Stimulated activated CD4-positive, alpha-beta T cell treated with anti-CD3 and anti-CD28 coated beads, Interleukin-1b, Interleukin-23, amount 100 ng/mL, for 4 hours (primary cell): ENCODE measurements around the gene CFAP70.
"Not testable (repeated sequence)": the region's sequence is repeated elsewhere in the genome, so short reads cannot be mapped to it uniquely, and the experiment has no call there.

Source experiments
- DNase-seq, 2 donors: peaks; one replicate each; pipeline ENCODE4 v3.0.0-alpha.2; 2020; ENCODE audit warnings: low read depth in 2 of 2

The CFAP70 gene

DNA sequence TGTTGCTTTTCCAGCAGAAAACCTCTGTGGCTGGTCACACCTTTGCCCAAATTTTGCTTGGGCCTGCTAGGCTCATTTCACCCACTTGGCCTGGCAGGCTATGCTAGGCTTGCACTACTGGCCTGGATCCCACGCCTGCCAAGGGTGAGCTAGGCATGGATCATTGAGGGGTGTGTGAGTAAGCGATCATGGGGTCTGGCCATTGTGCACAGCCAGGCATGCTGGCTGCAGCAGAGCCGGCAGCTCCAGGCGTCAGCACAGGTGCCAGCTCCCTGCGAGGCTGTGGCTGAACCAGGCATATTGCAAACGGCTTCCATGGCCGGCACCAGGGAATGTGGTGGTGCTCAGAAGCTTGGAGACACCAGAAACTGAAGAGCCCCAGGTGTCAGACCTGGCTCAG lies 19.2 kb downstream of the CFAP70 start:
- no peak for DNase-seq

DNA sequence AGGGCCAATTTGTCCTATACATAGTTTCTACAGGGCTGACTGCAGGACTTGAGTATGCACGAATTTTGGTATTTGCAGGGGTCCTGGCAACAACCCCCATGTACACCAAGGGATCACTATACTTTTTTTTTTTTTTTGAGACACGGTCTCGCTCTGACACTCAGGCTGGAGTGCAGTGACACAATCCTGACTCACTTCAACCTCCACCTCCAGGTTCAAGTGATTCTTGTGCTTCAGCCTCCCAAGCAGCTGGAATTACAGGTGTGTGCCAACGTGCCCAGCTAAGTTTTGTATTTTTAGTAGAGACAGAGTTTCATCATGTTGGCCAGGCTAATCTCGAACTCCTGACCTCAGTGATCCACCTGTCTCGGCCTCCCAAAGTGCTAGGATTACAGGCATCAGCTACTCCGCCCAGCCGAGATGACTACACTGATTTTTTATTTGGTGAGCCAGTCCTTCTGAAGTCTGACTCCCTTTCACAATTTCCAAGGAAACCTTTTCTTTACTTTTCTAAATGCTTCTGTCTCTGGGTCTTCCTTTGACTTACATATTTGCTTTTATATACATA lies 19.8 kb downstream of the CFAP70 start:
- no peak for DNase-seq

DNA sequence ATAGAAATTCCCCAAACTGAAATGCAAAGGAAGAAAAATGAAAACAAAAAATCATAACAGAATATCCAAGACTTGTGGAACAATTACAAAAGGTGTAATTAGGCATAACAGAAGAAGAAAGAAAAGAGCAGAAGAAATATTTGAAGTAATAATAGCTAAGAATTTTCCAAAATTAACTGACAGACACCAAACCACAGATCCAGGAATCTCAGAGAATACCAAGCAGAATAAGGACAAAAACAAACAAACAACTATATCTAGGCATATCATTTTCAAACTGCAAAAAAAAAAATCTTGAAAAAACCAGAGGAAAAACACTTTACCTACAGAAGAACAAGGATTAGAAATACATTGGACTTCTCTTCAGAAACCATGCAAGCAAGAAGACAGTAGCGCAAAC lies 25.5 kb downstream of the CFAP70 start:
- no peak for DNase-seq

DNA sequence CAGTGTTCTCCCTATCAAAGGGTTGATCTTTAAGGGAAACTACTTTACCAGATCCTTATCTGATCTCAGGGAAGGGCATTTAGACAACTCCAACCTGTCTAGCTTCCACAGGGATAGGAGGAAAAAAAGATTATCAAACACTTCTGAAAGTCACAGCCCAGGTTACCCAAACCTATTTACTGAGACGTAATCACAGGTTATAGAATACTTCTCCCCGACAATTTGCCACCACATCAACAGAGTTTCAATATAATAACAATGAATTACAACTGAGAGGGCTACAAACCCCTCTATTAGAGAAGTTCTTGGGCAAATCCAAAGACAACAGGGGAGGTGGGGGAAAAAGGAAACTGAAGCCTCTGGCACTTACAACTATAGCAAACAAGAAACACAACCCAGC lies 26.3 kb downstream of the CFAP70 start:
- no peak for DNase-seq

DNA sequence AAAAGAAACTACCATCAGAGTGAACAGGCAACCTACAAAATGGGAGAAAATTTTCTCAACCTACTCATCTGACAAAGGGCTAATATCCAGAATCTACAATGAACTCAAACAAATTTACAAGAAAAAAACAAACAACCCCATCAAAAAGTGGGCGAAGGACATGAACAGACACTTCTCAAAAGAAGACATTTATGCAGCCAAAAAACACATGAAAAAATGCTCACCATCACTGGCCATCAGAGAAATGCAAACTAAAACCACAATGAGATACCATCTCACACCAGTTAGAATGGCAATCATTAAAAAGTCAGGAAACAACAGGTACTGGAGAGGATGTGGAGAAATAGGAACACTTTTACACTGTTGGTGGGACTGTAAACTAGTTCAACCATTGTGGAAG lies 30.1 kb downstream of the CFAP70 start:
- not testable (repeated sequence) for DNase-seq

DNA sequence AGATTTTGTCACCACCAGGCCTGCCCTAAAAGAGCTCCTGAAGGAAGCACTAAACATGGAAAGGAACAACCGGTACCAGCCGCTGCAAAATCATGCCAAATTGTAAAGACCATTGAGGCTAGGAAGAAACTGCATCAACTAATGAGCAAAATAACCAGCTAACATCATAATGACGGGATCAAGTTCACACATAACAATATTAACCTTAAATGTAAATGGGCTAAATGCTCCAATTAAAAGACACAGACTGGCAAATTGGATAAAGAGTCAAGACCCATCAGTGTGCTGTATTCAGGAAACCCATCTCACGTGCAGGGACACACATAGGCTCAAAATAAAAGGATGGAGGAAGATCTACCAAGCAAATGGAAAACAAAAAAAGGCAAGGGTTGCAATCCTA lies 33.4 kb downstream of the CFAP70 start:
- DNase-seq = not testable (repeated sequence)

DNA sequence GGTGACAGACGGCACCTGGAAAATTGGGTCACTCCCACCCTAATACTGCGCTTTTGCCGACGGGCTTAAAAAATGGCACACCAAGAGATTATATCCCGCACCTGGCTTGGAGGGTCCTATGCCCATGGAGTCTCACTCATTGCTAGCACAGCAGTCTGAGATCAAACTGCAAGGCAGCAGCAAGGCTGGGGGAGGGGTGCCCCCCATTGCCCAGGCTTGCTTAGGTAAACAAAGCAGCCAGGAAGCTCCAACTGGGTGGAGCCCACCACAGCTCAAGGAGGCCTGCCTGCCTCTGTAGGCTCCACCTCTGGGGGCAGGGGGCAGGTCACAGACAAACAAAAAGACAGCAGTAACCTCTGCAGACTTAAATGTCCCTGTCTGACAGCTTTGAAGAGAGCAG lies 35.1 kb downstream of the CFAP70 start:
- DNase-seq = not testable (repeated sequence)

DNA sequence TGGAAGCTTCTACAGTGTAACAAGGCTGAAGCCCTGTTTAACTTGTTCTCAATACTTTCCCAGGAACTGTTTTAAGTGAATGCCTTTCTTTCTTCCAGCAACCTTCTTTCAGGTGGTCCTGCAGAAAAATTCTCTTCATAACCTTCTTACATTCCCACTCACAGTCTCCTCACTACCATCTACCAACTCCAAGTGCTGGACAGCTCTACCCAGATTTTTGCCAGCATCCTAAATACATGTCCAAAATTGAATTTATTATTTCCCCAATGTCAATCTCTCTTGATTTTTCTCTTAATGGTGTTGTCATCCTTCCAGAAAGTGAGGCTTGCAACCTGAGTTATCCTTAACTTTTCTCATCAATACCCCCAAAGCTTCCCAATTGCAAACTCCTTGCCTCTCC lies 48.2 kb downstream of the CFAP70 start:
- DNase-seq = no peak

DNA sequence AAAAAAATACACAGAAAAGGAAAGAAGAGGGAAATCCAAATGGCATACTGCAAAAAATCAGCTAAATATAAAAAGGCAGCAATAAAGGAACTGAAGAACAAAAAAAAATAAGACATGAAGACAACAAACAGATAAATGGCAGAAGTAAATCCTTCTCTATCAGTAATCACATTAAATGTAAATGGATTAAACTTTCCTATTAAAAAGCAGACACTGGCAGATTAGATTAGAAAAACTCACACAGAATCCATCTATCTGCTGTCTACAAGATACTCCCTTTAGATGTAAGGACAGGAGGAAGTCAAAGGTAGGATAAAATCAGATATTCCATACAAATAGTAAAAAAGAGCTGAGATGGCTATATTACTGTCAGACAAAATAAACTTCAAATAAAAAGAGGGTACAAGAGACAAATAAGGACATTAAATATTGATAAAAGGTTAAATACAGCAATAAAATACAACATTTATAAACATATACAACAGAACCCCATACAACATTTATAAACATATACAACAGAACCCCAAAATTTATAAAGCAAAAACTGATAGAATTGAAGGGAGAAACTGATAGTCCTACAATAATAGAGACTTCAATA lies 51.4 kb downstream of the CFAP70 start:
- no peak for DNase-seq

DNA sequence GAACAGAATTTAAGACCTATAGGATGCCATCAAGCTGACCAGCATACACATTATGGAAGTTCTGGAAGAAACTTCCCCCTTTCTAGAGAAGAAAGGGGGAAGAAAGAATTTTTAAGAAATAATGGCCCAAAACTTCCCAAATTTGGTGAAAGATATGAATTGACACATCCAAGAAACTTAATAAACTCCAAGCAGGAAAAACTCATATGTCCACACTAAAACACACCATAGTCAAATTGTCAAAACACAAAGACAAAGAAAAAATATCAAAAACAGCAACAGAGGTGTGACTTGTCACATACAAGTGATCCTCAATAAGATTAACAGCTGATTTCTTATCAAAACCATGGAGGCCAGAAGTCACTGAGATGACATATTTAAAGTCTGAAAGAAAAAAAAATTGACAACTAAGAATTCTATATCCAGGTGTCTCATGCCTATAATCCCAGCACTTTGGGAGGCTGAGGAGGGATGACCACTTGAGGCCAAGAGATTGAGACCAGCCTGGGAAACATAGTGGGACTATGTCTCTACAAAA lies 52.4 kb downstream of the CFAP70 start:
- no peak for DNase-seq

DNA sequence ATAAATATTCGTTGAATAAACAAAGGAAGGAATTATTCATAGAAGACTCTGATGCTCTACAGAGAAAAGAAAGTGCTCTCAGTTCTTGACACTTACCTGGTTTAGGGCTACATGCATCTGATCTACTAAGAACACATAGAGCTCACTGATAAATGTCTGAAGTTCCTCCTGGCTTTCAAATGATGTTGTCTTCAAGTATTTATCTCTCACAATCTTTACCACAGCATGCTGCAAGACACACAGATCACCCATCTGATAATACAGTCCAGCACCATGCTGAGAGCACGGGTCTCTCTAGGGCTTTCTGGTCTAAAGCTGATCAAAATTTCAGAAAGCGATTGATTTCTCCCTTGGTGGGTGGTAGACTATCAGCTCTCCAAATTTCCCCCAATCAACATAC lies 61.7 kb downstream of the CFAP70 start:
- DNase-seq = no peak

DNA sequence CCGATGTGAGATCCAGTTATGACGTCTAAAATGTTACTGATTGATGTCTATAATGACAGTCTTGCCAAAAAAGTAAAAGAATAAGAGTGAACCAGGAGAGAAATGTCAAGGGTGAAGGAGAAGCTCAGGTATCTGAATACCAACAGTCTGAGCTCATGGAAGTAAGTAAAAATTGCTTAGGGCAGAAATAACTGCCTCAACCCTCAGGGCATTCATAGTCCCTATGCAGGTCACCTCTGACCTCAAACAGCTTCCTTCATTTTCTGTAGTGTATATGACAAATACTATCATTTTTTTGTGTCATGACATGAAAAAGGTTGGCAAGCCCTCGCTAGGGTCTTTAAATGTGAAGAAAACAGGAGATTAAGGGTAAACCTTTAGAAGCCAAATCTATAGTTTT lies 65.2 kb downstream of the CFAP70 start:
- DNase-seq = no peak

DNA sequence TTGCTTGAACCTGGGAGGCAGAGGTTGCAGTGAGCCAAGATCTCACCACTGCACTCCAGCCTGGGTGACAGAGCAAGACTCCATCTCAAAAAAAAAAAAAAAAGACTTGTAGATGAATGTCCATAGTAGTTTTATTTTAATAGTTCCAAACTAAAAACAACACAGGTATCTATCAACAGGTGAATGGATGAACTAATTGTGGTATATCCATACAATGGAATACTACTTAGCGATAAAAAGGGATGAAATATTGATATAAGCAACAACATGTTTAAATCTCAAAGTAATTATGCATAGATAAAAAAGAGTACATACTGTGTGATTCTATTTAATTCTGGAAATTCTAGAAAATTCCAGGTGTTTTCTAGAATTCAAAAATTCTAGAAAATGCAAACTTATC lies 68.7 kb downstream of the CFAP70 start:
- DNase-seq = no peak

DNA sequence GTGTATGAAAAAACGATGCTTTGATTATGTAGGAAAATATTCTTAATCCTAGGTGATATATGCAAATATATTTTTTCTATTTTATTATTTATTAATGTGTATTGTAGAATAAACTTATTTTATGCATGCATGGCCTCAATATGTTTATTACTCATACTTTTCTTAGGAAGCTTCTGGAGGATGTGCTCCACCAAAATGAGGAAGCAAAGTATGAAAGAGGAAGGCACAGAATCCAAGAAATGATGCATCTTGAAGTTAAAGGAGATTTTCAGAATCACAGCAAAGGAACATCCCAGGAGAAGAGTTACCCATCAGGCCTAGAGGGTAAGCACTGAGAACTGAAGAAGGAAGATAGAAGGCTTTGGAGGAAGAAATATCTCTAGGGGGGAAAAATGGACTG lies 71.2 kb downstream of the CFAP70 start:
- no peak for DNase-seq

DNA sequence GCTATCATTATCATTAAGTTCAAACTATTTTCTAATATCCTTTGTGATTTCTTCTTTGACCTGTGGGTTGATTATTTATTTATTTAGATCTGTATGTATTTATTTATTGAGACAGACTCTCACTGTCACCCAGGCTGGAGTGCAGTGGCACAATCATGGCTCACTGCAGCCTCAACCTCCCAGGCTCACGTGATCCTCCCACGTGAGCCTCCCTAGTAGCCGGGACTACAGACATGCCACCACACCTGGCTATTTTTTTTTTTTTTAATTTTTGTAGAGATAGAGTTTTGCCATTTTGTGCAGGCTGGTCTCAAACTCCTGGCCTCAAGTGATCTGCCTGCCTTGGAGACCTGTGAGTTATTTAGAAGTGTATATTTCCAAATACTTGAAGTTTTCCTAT lies 77.6 kb downstream of the CFAP70 start:
- DNase-seq = no peak

DNA sequence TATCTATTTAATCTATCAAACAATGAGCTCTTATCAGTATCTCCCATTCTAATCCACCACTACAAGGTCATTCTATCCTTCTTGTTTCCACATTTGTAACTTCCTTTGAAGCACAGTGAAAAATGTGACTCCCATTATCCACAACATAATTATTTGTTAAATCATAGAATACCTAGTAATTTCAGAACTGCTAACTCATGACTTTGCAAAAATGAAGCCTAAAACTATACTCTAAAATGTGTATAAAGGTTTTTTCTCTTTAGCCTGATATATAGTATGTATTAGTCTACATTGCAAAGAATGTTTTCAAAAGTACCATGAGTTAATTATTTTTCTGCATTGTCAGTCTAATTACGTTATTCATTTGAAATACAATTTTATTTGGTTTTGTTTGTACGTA lies 94.2 kb downstream of the CFAP70 start:
- DNase-seq = no peak

DNA sequence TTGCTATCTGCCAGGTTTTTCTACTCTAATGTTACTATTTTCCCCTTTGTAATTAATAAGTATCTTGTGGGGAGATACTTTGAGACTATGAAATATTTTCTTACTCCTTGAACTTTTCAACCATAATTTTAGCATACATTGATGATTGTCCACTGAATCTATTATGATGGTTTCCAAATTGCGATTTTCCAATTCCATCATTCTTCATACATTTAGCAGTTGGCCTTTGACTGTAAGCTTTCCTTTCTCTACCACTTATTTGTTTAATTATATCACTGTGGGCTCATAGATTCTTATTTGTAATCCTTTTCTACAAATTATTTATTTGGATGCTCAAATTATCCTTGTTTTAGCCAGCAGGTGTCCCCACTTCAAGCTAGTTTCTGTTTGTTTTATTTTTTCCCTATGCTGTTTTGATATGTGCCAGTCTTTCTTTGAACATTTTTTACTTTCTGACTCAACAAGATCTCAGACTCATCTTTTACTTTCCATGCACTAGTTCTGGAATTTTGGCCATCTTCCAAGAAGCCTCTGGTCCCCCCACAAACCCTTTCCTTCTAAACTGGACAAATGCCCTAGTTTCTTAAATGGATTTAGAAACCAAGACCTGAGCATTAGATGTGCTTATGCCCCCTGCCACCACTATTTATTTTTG lies 94.8 kb downstream of the CFAP70 start:
- DNase-seq = no peak

DNA sequence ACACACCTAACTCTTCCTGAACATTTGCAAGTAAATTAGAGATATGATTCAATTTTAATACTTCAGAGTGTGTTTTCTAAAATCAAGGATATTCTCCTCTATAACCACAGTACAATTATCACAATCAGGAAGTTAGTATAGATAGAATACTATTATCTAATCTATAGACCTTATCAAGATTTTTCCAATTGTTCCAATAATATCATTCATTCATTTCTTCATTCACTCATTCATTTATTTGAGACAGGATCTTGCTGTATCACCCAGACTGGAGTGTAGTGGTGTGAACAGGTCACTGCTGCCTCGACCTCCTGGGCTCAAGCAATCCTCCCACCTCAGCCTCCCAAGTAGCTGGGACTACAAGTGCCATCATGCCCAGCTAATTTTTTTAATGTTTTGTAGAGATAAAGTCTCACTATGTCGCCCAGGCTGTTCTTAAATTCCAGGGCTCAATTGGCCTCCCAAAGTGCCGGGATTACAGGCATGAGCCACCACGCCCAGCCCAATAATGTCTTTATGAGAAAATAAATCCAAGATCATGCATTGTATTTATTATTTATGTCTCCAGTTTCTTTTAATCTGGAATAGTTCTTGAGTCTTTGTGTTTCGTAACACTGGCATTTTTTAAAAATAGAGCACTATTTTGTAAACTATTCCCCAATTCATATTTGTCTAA lies 95.6 kb downstream of the CFAP70 start:
- DNase-seq = no peak

DNA sequence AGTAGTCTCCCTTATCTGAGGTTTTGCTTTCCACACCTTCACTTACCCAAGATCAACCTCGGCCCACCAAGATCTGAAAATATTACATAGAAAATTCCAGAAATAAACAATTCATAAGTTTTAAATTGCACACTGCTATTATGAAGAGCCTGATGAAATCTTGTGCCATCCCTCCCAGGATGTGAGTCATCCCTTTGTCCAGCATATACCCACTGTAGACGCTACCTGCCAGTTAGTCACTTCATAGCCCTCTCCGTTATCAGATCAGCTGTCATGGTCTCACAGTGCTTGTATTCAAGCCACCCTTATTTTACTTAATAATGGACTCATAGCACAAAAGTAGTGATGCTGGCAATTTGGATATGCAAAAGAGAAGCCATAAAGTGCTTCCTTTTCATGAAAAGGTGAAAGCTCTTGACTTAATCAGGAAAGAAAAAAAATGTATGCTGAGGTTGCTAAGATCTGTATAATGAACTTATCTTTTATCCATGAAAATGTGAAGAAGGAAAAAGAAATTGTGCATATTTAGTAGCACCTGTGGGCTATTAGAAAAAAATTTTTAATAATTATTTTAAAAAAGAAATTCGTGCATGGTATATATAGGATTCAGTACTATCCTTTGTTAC lies 96.4 kb downstream of the CFAP70 start:
- DNase-seq = no peak

DNA sequence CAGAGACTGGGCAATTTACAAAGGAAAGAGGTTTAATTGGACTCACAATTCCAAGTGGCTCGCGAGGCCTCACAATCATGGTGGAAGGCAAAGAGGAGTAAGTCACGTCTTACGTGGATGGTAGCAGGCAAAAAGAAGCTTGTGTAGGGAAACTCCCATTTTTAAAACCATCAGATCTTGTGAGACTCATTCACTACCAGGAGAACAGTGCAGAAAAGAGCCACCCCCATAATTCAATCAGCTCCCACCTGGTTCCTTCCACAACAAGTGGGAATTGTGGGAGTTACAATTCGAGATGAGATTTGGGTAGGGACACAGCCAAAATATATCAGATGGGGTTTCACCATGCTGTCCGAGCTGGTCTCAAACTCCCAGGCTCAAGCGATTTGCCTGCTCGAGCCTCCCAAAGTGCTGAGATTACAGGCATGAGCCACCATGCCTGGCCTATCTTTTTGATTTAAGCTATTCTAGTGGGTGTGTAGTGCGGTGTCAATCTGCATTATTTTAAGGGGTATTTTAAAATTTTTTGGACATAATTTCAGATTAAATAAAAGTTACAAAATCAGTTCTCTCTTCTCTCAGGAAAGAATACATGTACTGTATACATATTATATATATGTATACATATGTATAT lies 97.2 kb downstream of the CFAP70 start:
- no peak for DNase-seq

DNA sequence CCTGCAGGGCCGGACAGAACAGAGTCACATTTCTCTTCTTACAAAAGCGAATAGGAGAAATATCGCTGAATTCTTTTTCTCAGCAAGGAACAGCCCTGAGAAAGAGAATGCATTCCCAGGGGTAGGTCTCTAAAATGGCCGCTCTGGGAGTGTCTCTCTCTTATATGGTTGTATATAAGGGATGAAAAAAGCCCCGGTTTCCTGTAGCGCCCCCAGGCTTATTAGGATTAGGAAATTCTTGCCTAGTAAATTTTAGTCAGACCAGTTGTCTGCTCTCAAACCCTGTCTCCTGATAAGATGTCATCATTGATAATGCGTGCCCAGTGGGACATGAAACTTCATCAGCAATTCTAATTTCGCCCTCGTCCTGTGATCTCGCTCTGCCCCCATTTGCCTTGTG lies 100.1 kb downstream of the CFAP70 start:
- not testable (repeated sequence) for DNase-seq

DNA sequence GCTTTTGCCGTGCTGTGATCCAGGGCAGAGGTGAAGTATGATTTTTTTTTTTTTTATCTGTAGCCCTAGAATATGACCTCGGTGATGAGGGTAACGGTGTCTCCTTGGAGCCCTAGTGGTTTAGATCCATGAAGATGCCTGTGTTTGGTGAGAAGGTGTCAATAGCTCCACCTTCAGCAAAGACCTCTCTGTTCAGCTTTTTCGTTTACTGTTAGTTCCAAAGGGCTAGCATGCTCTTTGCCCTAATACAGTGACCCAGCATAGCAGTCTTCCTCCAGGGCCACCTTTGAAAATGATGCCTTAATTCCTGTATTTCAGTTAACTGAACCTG lies 105.5 kb downstream of the CFAP70 start:
- DNase-seq = no peak
